Right ventricle myocardium superior (tissue), 1 donor: ENCODE results near the gene ICA1L. TPM values are rescaled to one million over a fixed set of nuclear protein-coding genes. Genes with fewer than 3 reads are reported as not detected.
"Not testable (repeated sequence)": the region's sequence is repeated elsewhere in the genome, so short reads cannot be mapped to it uniquely, and the experiment has no call there.

Source experiments
- ATAC-seq: fragments of 200-7000 bp; cut with Tn5 transposase; one replicate; pipeline ENCODE4 v1.9.1; 2020; ENCODE audit warnings: mild to moderate bottlenecking; ENCODE audit not compliant: poor library complexity
- DNase-seq: peaks from one replicate; pipeline ENCODE4 v3.0.0-alpha.2; 2020
- intact Hi-C: fragments of 100-400 bp; cut with DNase I; formaldehyde crosslinking; loops from one replicate; pipeline ENCODE4 v1.11.2; 2022
- total RNA-seq: library from RNA; stranded (reverse); fragmentation: NEBNext Ultra II Directional; extraction: Animal tissue kit (Norgen Biotek cat#: 25700); gene quantifications from one replicate; pipeline ENCODE4 v1.2.1, GENCODE V29; 2021
- donor health status: DM: no; HTN: yes; CAD: no; lungs with severe emphysema.

Gene ICA1L
- total RNA-seq, 1 donor from 2014 or later: 5.1 TPM

GRCh38 chr2:202858601-202859000 is 13.0 kb downstream of the ICA1L start:
- ATAC-seq (no peak), DNase-seq (no peak)
- intact Hi-C loops: no loop called here

GRCh38 chr2:202849343-202849742 is 22.2 kb downstream of the ICA1L start:
- ATAC-seq, DNase-seq, intact Hi-C loops: not testable (repeated sequence)

GRCh38 chr2:202848813-202849212 is 22.8 kb downstream of the ICA1L start:
- peak; percentile 53 for DNase-seq
- intact Hi-C loops: no loop called here
- ATAC-seq: no peak

- intact Hi-C loops: no loop called here
- ATAC-seq: no peak
- no peak for DNase-seq
Measured at GRCh38 chr2:202847693-202848524, 23.7 kb downstream of the ICA1L start.

- intact Hi-C loops: no loop called here
- DNase-seq: no peak
Measured at GRCh38 chr2:202844656-202845055, 26.9 kb downstream of the ICA1L start.

GRCh38 chr2:202842690-202843089 is 28.9 kb downstream of the ICA1L start:
- DNase-seq (no peak), ATAC-seq (no peak)
- intact Hi-C loops: no loop called here

More at GRCh38 chr2:202844656-202845055, 26.9 kb downstream of the ICA1L start:
- no peak for ATAC-seq

GRCh38 chr2:202841090-202841867 is 30.3 kb downstream of the ICA1L start:
- intact Hi-C loops: no loop called here
- ATAC-seq: no peak
- DNase-seq: no peak

- intact Hi-C loops: no loop called here
- DNase-seq (no peak), ATAC-seq (peak; percentile 63)
Measured at GRCh38 chr2:202831242-202832220, 40.0 kb downstream of the ICA1L start.

GRCh38 chr2:202824901-202825300 is 46.7 kb downstream of the ICA1L start:
- DNase-seq (no peak), ATAC-seq (no peak)
- intact Hi-C loops: no loop called here

- no peak for DNase-seq
- no peak for ATAC-seq
- intact Hi-C loops: no loop called here
Measured at GRCh38 chr2:202822411-202822810, 49.2 kb downstream of the ICA1L start.

- intact Hi-C loops: no loop called here
- no peak for ATAC-seq
- no peak for DNase-seq
Measured at GRCh38 chr2:202821206-202822160, 50.1 kb downstream of the ICA1L start.

GRCh38 chr2:202818321-202818720 is 53.2 kb downstream of the ICA1L start:
- ATAC-seq (no peak), DNase-seq (no peak)
- intact Hi-C loops: no loop called here

GRCh38 chr2:202817771-202818170 is 53.8 kb downstream of the ICA1L start:
- intact Hi-C loops: no loop called here
- ATAC-seq (no peak), DNase-seq (no peak)

GRCh38 chr2:202815548-202816360 is 55.8 kb downstream of the ICA1L start:
- DNase-seq (no peak), ATAC-seq (peak; percentile 82)
- intact Hi-C loops: no loop called here

- ATAC-seq (no peak), DNase-seq (no peak)
- intact Hi-C loops: no loop called here
Measured at GRCh38 chr2:202814226-202814625, 57.3 kb downstream of the ICA1L start.

GRCh38 chr2:202813387-202813786 is 58.2 kb downstream of the ICA1L start:
- intact Hi-C loops: no loop called here
- ATAC-seq: no peak
- DNase-seq: no peak

- ATAC-seq (no peak), DNase-seq (no peak)
- intact Hi-C loops: no loop called here
Measured at GRCh38 chr2:202808754-202809153, 62.8 kb downstream of the ICA1L start.
